ENCODE results near the gene GRID1.

- TF ChIP-seq, protein P1, sequence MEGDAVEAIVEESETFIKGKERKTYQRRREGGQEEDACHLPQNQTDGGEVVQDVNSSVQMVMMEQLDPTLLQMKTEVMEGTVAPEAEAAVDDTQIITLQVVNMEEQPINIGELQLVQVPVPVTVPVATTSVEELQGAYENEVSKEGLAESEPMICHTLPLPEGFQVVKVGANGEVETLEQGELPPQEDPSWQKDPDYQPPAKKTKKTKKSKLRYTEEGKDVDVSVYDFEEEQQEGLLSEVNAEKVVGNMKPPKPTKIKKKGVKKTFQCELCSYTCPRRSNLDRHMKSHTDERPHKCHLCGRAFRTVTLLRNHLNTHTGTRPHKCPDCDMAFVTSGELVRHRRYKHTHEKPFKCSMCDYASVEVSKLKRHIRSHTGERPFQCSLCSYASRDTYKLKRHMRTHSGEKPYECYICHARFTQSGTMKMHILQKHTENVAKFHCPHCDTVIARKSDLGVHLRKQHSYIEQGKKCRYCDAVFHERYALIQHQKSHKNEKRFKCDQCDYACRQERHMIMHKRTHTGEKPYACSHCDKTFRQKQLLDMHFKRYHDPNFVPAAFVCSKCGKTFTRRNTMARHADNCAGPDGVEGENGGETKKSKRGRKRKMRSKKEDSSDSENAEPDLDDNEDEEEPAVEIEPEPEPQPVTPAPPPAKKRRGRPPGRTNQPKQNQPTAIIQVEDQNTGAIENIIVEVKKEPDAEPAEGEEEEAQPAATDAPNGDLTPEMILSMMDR (IDR thresholded peaks at IDR 0.05), result no peak
- no peak for TF ChIP-seq POLR2A (IDR thresholded peaks at IDR 0.05)
Measured at GRCh38 chr10:86062198-86062550, 304.4 kb downstream of the GRID1 start.

Data from thyroid gland (tissue), 4 donors.